MM.1S (cell line): ENCODE data around the gene TMEM232.

Experiments used
- DNase-seq: peaks from one replicate; pipeline ENCODE4 v3.0.0-alpha.2; 2015
- H2AFZ ChIP-seq: fragments of 300-600 bp; sonication (generic); 2 replicates; pipeline ENCODE4 v1.6.0; 2016; ENCODE audit warnings: antibody characterized with exemption, low read length
- H3F3A ChIP-seq: fragments of 300-600 bp; sonication (generic); 2 replicates; pipeline ENCODE4 v1.6.1; 2016; ENCODE audit warnings: mild to moderate bottlenecking, antibody characterized with exemption, low read length, moderate library complexity, mixed read lengths; ENCODE audit not compliant: insufficient read depth
- H3K27ac ChIP-seq: fragments of 300-600 bp; sonication (generic); 2 replicates; pipeline ENCODE4 v1.5.1; 2016; ENCODE audit warnings: mild to moderate bottlenecking, low read length
- H3K27me3 ChIP-seq: fragments of 300-600 bp; sonication (generic); replicated peaks from 2 replicates; pipeline ENCODE4 v1.6.0; 2016; ENCODE audit warnings: low read length; ENCODE audit not compliant: insufficient read depth
- H3K36me3 ChIP-seq: fragments of 300-600 bp; sonication (generic); replicated peaks from 2 replicates; pipeline ENCODE4 v1.6.1; 2016; ENCODE audit warnings: mild to moderate bottlenecking, low read length, mixed read lengths; ENCODE audit not compliant: insufficient read depth
- H3K4me1 ChIP-seq: fragments of 300-600 bp; sonication (generic); 2 replicates; pipeline ENCODE4 v1.6.1; 2016; ENCODE audit warnings: low read length, mixed read lengths
- H3K4me2 ChIP-seq: fragments of 300-600 bp; sonication (generic); 2 replicates; pipeline ENCODE4 v1.6.0; 2016; ENCODE audit warnings: low read depth, low read length
- H3K4me3 ChIP-seq: fragments of 300-600 bp; sonication (generic); 2 replicates; pipeline ENCODE4 v1.5.1; 2016; ENCODE audit warnings: low read length, mixed read lengths
- H3K79me2 ChIP-seq: fragments of 300-600 bp; sonication (generic); 2 replicates; pipeline ENCODE4 v1.6.1; 2016; ENCODE audit warnings: mixed run types, low read length, mixed read lengths
- H3K9ac ChIP-seq: fragments of 300-600 bp; sonication (generic); 2 replicates; pipeline ENCODE4 v1.6.1; 2016; ENCODE audit warnings: low read length, mixed read lengths
- H3K9me2 ChIP-seq: fragments of 300-600 bp; sonication (generic); replicated peaks from 2 replicates; pipeline ENCODE4 v1.6.1; 2016; ENCODE audit warnings: mild to moderate bottlenecking, low read length, mixed read lengths; ENCODE audit not compliant: insufficient read depth
- H3K9me3 ChIP-seq: fragments of 300-600 bp; sonication (generic); replicated peaks from 2 replicates; pipeline ENCODE4 v1.6.1; 2016; ENCODE audit warnings: mild to moderate bottlenecking, low read length, mixed read lengths; ENCODE audit not compliant: insufficient read depth
- H4K20me1 ChIP-seq: fragments of 300-600 bp; sonication (generic); 2 replicates; pipeline ENCODE4 v1.6.1; 2016; ENCODE audit warnings: mild to moderate bottlenecking, low read length, moderate library complexity, mixed read lengths; ENCODE audit not compliant: insufficient read depth
- CTCF ChIP-seq: fragments of 300-600 bp; sonication (generic); IDR thresholded peaks from 2 replicates; pipeline ENCODE4 v1.5.1; 2016; ENCODE audit warnings: antibody characterized with exemption, low read length, mixed read lengths
- EZH2 ChIP-seq: fragments of 300-600 bp; sonication (generic); optimal IDR thresholded peaks from 2 replicates; pipeline ENCODE3; 2017; ENCODE audit warnings: low read depth, mild to moderate bottlenecking, antibody characterized with exemption, low read length, mixed read lengths
- EZH2phosphoT487 ChIP-seq: fragments of 300-600 bp; sonication (generic); IDR thresholded peaks from 2 replicates; pipeline ENCODE4 v1.6.1; 2018; ENCODE audit warnings: antibody characterized with exemption, low read length

TMEM232 gene

GRCh38 chr5:110707260-110707844 is 19.1 kb downstream of the TMEM232 start:
- no peaks in the 10 kb centered on the region for H3K27me3 ChIP-seq
- H3K4me2 ChIP-seq = no peak overlapping the region
- H3K9ac ChIP-seq = no peak overlapping the region
- H3K4me3 ChIP-seq = no peak overlapping the region
- H3K36me3 ChIP-seq = no peaks in the 10 kb centered on the region
- no peaks in the 10 kb centered on the region for H3K4me1 ChIP-seq
- TF ChIP-seq CTCF (no peak), EZH2phosphoT487 (no peak), EZH2 (no peak)
- H3F3A ChIP-seq = no peaks in the 10 kb centered on the region
- no peaks in the 10 kb centered on the region; the same call in 1 of the 2 replicates for H3K9me2 ChIP-seq
- no peak overlapping the region for H2AFZ ChIP-seq
- no peaks in the 10 kb centered on the region for H4K20me1 ChIP-seq
- DNase-seq = no peak
- no peaks in the 10 kb centered on the region for H3K9me3 ChIP-seq
- no peaks in the 10 kb centered on the region for H3K79me2 ChIP-seq
- no peak overlapping the region for H3K27ac ChIP-seq

- Histone ChIP-seq H3K4me1 (no peaks in the 10 kb centered on the region), H2AFZ (no peak overlapping the region), H3K36me3 (no peaks in the 10 kb centered on the region), H3K27me3 (no peaks in the 10 kb centered on the region), H4K20me1 (no peaks in the 10 kb centered on the region), H3K9me3 (no peaks in the 10 kb centered on the region), H3K9ac (no peak overlapping the region), H3K27ac (no peak overlapping the region), H3K4me3 (no peak overlapping the region), H3F3A (no peaks in the 10 kb centered on the region), H3K79me2 (no peaks in the 10 kb centered on the region), H3K4me2 (no peak overlapping the region), H3K9me2 (no peaks in the 10 kb centered on the region; the same call in 1 of the 2 replicates)
- no peak for DNase-seq
- TF ChIP-seq EZH2 (no peak), EZH2phosphoT487 (no peak), CTCF (no peak)
Observed at GRCh38 chr5:110705349-110705748, 21.1 kb downstream of the TMEM232 start.

GRCh38 chr5:110703481-110703880 is 23.0 kb downstream of the TMEM232 start:
- H3K4me2 ChIP-seq = no peak overlapping the region
- no peaks in the 10 kb centered on the region for H4K20me1 ChIP-seq
- TF ChIP-seq CTCF (no peak), EZH2 (no peak), EZH2phosphoT487 (no peak)
- H3K9me2 ChIP-seq = no peaks in the 10 kb centered on the region; the same call in 1 of the 2 replicates
- H3K4me3 ChIP-seq = no peak overlapping the region
- H2AFZ ChIP-seq = no peak overlapping the region
- H3K9me3 ChIP-seq = no peaks in the 10 kb centered on the region
- H3K79me2 ChIP-seq = no peaks in the 10 kb centered on the region
- H3K4me1 ChIP-seq = no peaks in the 10 kb centered on the region
- no peak overlapping the region for H3K9ac ChIP-seq
- H3K27ac ChIP-seq = no peak overlapping the region
- no peaks in the 10 kb centered on the region for H3K36me3 ChIP-seq
- DNase-seq = no peak
- no peaks in the 10 kb centered on the region for H3F3A ChIP-seq
- no peaks in the 10 kb centered on the region for H3K27me3 ChIP-seq
